HG02763 (cell line): ENCODE data around the gene LBX2.
"Not testable (repeated sequence)": the region's sequence is repeated elsewhere in the genome, so short reads cannot be mapped to it uniquely, and the experiment has no call there.

Experiments
- ATAC-seq: cut with Tn5 transposase; IDR thresholded peaks from one replicate; pipeline ENCODE4 v1.9.1; 2021; ENCODE audit warnings: mild to moderate bottlenecking, moderate library complexity; ENCODE audit not compliant: unreplicated experiment

Gene LBX2

GRCh38 chr2:74486141-74486540, 13.3 kb downstream of the LBX2 start:
- no peak for ATAC-seq

GRCh38 chr2:74483675-74484164, 15.7 kb downstream of the LBX2 start:
- not testable (repeated sequence) for ATAC-seq

GRCh38 chr2:74482801-74483674, 16.4 kb downstream of the LBX2 start, which contains the start of the genes CCDC142 and TTC31:
Gene CCDC142, minus strand, starts transcription at chr2:74482998. Its CDS starts 161 bp downstream, at chr2:74482837.
Gene TTC31, plus strand, starts transcription at chr2:74483081. Its CDS starts 15 bp downstream, at chr2:74483096.
- peak; percentile 88 for ATAC-seq

GRCh38 chr2:74481961-74482800, 17.2 kb downstream of the LBX2 start:
- peak; percentile 38 for ATAC-seq

- no peak for ATAC-seq
These were observed 18.0 kb downstream of the LBX2 start for GRCh38 chr2:74481431-74481830.

GRCh38 chr2:74474899-74475298, 24.5 kb downstream of the LBX2 start:
- ATAC-seq = no peak

- ATAC-seq = no peak
These were observed 24.9 kb downstream of the LBX2 start for GRCh38 chr2:74474481-74474880.

GRCh38 chr2:74472945-74473258, 26.5 kb downstream of the LBX2 start:
- ATAC-seq = no peak

- peak; percentile 91 for ATAC-seq
These were observed 27.1 kb downstream of the LBX2 start, which contains the start of gene MRPL53 for GRCh38 chr2:74472086-74472944. Gene MRPL53, minus strand, starts transcription at chr2:74472680. Its CDS starts 20 bp downstream, at chr2:74472660.

- no peak for ATAC-seq
These were observed 27.9 kb downstream of the LBX2 start for GRCh38 chr2:74471332-74472065.

GRCh38 chr2:74470742-74471141, 28.7 kb downstream of the LBX2 start:
- not testable (repeated sequence) for ATAC-seq

GRCh38 chr2:74464406-74464805, 35.0 kb downstream of the LBX2 start:
- ATAC-seq = no peak

- no peak for ATAC-seq
These were observed 36.7 kb downstream of the LBX2 start for GRCh38 chr2:74462786-74463105.

GRCh38 chr2:74462054-74462785, 37.2 kb downstream of the LBX2 start:
- ATAC-seq = no peak

- no peak for ATAC-seq
These were observed 38.0 kb downstream of the LBX2 start for GRCh38 chr2:74461187-74462053.

- not testable (repeated sequence) for ATAC-seq
These were observed 39.2 kb downstream of the LBX2 start for GRCh38 chr2:74460187-74460586.

GRCh38 chr2:74459503-74460118, 39.8 kb downstream of the LBX2 start:
- ATAC-seq = not testable (repeated sequence)

GRCh38 chr2:74458938-74459363, 40.5 kb downstream of the LBX2 start:
- no peak for ATAC-seq
